ENCODE measurements around the gene FRMD4A. TPM values are rescaled to one million over a fixed set of nuclear protein-coding genes. Genes with fewer than 3 reads are reported as not detected.

The FRMD4A gene
- total and polyA plus RNA-seq, 12 donors: 17.4 to 43.4 (median 30.3) TPM

DNA sequence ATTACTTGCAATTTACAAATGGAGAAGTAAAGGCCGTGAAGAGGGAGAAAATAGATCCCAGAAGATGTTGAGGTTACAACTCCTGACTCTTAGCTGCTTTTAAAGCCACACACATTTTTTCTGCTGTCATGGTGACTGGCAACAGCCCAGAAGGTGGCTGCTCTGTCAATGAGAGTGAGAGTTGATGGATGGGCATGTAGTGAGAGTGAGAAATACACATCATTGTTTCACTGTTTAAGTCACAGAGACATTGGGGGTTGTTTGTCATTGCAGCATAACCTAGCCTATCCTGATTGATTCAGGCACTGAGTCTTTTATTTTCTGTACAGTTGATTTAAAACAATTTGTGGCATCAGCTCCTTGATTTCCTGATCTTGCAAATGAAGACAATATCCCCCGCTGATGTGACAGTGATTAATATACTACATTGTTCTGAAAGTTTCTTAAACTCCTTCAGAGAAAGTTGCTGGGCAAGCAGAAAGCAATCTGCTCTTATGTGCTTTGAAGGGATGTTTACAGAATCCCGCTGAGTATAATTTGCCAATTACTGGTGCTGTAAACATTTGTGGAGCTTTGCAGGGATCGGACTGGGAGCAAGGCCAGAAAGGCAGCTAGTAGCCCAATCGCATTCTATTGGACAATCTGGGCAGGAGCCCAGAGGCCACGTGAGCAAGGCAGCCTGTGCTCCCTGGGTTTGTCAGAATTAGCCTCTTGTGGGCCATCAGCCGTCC, 514.4 kb downstream of the FRMD4A start:
- TF ChIP-seq, protein P1, sequence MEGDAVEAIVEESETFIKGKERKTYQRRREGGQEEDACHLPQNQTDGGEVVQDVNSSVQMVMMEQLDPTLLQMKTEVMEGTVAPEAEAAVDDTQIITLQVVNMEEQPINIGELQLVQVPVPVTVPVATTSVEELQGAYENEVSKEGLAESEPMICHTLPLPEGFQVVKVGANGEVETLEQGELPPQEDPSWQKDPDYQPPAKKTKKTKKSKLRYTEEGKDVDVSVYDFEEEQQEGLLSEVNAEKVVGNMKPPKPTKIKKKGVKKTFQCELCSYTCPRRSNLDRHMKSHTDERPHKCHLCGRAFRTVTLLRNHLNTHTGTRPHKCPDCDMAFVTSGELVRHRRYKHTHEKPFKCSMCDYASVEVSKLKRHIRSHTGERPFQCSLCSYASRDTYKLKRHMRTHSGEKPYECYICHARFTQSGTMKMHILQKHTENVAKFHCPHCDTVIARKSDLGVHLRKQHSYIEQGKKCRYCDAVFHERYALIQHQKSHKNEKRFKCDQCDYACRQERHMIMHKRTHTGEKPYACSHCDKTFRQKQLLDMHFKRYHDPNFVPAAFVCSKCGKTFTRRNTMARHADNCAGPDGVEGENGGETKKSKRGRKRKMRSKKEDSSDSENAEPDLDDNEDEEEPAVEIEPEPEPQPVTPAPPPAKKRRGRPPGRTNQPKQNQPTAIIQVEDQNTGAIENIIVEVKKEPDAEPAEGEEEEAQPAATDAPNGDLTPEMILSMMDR (IDR thresholded peaks at IDR 0.05): no peak
- ATAC-seq: peak; percentile 78 to 89 (median 84)
- DNase-seq: peak; percentile 79 to 82
- 31 to 33% methylated on average over 7 of the region's 7 CpGs for WGBS, 2 donors
- Histone ChIP-seq H3K9me3 (peaks cover 0 to 10% (median 0%) of the 10 kb centered on the region in 11 donors), H3K4me1 (peaks cover 0 to 49% (median 33%) of the 10 kb centered on the region in 9 donors), H3K27ac (peak overlapping the region in 7 of 10 donors; percentile 28 to 74 (median 51)), H3K4me3 (no peak overlapping the region), H3K36me3 (no peaks in the 10 kb centered on the region), H3K27me3 (no peaks in the 10 kb centered on the region)
- intact Hi-C loops (cut with DNase I): no loop called here

DNA sequence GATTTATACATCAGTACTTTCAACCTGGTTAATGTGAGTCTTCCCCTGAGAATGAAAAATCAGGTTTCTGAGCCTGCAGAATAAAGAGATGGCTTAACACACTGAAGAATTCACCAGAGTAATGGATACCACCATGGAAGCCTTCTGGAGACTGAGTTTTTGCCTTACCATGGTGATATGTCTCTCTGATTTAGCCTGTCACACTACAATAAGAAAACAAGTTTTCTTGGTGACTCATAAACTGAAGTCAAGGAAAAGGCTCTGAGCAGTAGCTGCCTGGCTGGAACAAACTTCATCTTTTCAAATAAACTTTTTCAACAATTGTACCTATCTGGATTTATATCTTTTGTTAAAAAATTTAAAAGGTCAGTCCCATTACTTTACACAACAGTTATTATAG, 515.0 kb downstream of the FRMD4A start:
- ATAC-seq: no peak
- H3K9me3 ChIP-seq: peaks cover 0 to 10% (median 0%) of the 10 kb centered on the region in 11 donors
- H3K27ac ChIP-seq: peak overlapping the region in 5 of 10 donors; percentile 1 to 74 (median 9)
- peaks cover 0 to 49% (median 33%) of the 10 kb centered on the region in 9 donors for H3K4me1 ChIP-seq
- no peak overlapping the region for H3K4me3 ChIP-seq
- H3K36me3 ChIP-seq: no peaks in the 10 kb centered on the region
- intact Hi-C loops (cut with DNase I): no loop called here
- DNase-seq: no peak
- no peaks in the 10 kb centered on the region for H3K27me3 ChIP-seq
- TF ChIP-seq, protein P1 (IDR thresholded peaks at IDR 0.05): no peak

DNA sequence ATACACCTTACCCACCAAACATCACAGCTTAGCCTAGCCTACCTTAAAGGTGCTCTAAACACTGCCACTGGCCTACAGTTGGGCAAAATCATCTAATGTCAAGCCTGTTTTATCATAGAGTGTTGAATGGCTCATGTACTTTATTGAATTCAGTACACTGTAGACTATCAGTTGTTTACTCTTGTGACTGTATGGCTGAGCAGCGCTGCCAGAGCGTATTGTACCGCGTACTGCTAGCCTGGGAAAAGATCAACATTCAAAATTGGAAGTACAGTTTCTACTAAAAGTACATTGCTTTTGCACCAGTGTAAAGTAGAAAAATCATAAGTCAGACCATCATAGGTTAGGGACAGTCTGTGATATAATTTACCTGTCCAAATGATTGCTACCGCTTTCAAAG, 517.2 kb downstream of the FRMD4A start:
- TF ChIP-seq, protein P1 (IDR thresholded peaks at IDR 0.05): no peak
- H3K36me3 ChIP-seq: peaks cover 0 to 12% (median 0%) of the 10 kb centered on the region in 9 donors
- ATAC-seq: no peak
- H3K4me3 ChIP-seq: no peak overlapping the region
- peaks cover 0 to 55% (median 28%) of the 10 kb centered on the region in 9 donors for H3K4me1 ChIP-seq
- no peak overlapping the region for H3K27ac ChIP-seq
- peaks cover 0 to 10% (median 0%) of the 10 kb centered on the region in 11 donors for H3K9me3 ChIP-seq
- DNase-seq: no peak
- intact Hi-C loops (cut with DNase I): no loop called here
- H3K27me3 ChIP-seq: no peaks in the 10 kb centered on the region
- WGBS, 2 donors: 95 to 96% methylated on average over 5 of the region's 5 CpGs

DNA sequence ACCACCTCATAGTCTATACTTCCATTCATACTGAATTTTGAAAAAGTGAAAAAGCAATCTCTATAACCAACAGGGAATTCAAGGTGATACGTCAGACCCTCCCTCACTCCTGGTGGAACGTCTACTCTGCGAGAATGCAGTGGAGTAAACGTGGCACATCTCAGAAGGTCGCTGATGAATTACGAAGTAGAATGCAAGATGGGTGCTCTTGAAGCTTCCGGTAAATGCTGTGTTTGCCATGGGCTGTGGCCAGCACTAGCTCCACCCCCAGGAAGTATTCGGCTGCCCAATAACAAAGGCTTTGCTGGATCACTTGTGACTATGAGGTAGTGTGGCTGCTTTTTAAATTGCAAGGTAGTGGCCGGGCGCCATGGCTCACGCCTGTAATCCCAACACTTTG, 517.9 kb downstream of the FRMD4A start:
- intact Hi-C loops (cut with DNase I): no loop called here
- H3K27me3 ChIP-seq: no peaks in the 10 kb centered on the region
- no peak overlapping the region for H3K4me3 ChIP-seq
- no peak overlapping the region for H3K27ac ChIP-seq
- H3K36me3 ChIP-seq: peaks cover 0 to 12% (median 0%) of the 10 kb centered on the region in 9 donors
- ATAC-seq (no peak), DNase-seq (no peak)
- 94 to 95% methylated on average over 11 of the region's 11 CpGs for WGBS, 2 donors
- H3K4me1 ChIP-seq: peaks cover 0 to 56% (median 29%) of the 10 kb centered on the region in 9 donors
- TF ChIP-seq, protein P1 (IDR thresholded peaks at IDR 0.05): no peak
- peaks cover 0 to 10% (median 0%) of the 10 kb centered on the region in 11 donors for H3K9me3 ChIP-seq

Measured in heart right ventricle (tissue), 16 donors.